GM18909 (cell line): ENCODE measurements around the gene PSMG2.

Source experiments
- ATAC-seq: cut with Tn5 transposase; IDR thresholded peaks from one replicate; pipeline ENCODE4 v1.9.1; 2021; ENCODE audit warnings: mild to moderate bottlenecking; ENCODE audit not compliant: unreplicated experiment, poor library complexity

Gene PSMG2, protein sequence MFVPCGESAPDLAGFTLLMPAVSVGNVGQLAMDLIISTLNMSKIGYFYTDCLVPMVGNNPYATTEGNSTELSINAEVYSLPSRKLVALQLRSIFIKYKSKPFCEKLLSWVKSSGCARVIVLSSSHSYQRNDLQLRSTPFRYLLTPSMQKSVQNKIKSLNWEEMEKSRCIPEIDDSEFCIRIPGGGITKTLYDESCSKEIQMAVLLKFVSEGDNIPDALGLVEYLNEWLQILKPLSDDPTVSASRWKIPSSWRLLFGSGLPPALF

GRCh38 chr18:12702221-12703095 is at the start of gene PSMG2, which contains the start of gene CEP76:
PSMG2 (plus strand) TSS chr18:12703042; CDS start chr18:12703108, 66 bp downstream.
CEP76 (minus strand) TSS chr18:12702723; CDS start chr18:12702548, 175 bp downstream.
- peak; percentile 81 for ATAC-seq

GRCh38 chr18:12654971-12655370 is 47.9 kb upstream of the PSMG2 start:
- ATAC-seq = no peak

DNA sequence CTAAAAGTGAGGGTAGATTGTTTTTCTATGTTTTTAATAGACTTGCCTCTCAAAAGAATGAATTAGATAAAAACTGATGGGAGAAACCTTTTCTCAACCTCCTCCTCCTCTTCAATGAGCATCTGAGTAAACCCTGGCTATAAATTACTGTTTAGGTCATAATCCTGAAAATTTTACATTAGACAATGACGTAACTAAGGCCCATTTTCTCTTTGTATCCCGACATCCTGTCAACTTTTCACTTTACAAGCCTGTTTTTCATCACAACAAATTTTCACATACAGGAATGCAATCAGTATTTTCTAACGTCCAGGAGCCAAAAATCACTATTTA is 46.3 kb upstream of the PSMG2 start:
- no peak for ATAC-seq

GRCh38 chr18:12656938-12657683 is 45.7 kb upstream of the PSMG2 start:
- peak; percentile 44 for ATAC-seq

DNA sequence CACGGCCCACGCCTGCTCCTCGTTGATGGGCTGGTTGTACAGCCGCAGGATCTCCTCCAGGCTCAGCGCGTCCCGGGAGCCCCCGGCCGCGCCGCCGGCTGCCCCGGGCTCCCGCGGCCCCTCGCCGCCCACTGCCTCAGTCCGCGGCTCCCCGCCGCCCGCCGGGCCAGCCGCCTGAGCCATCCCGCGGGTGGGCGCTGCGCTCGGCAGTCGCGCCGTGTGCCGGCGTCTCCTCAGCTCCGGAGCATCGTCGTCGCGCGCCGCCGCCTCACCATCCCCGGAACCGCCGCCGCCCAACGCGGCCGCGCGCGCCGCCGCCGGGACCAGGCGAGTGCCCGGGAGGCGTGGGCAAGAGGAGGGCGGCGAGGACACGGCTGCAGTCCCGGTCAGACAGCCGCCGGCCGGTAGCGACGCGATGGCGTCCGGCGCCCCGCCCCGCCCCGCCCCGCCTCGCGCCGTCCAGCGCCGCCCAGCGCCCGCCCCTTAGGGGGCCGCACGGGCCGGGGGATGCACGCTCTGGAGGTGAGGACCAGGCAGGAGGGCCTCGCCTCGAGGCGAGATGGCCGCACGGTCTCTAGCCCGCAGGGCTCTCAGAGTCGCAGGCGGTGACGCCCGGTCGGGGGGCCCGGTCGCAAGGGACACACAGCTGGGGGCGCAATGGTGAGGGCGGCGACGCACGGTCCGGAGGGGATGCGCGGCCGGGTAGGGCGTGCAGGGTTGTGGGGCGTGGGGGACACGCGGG is 45.0 kb upstream of the PSMG2 start, which contains the start of gene SPIRE1:
Gene SPIRE1 (minus strand): TSS at position 424 of the 742 bp plus-strand sequence. CDS start 241 bp downstream, at position 183.
- ATAC-seq = peak; percentile 75

DNA sequence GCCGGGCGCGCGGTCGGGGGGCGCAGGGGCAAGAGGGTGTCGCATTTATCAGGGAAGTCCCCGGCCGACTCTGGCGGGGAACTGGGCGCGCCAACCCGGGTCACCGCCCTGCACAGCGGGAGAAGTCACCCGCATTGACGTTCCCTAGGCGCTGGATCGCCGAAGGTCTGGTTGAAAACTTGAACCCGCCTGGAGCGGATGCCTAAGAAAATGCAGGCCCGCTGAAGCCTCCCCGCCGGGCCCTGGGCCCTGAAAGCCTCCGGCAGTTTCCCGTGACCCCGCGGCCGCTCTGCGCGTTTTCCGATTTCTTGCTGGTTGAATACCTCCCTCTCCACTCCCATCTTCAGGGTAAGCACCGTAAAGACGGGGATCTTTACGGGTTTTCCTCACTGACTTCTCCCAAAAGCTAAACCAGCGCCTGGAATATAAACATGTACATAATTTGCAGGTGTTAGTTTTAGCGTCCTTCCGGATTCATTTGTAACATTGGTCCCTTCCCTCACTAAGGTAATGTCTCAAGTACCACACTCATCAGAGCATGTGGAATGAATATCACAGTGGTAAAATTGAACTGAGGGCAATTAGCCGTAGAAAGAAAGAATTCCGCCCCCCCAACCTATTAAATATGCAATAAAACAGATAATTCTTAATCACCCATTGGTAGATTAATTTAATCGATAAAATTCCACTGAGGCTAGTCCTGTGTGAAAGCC is 44.3 kb upstream of the PSMG2 start:
- ATAC-seq = no peak

DNA sequence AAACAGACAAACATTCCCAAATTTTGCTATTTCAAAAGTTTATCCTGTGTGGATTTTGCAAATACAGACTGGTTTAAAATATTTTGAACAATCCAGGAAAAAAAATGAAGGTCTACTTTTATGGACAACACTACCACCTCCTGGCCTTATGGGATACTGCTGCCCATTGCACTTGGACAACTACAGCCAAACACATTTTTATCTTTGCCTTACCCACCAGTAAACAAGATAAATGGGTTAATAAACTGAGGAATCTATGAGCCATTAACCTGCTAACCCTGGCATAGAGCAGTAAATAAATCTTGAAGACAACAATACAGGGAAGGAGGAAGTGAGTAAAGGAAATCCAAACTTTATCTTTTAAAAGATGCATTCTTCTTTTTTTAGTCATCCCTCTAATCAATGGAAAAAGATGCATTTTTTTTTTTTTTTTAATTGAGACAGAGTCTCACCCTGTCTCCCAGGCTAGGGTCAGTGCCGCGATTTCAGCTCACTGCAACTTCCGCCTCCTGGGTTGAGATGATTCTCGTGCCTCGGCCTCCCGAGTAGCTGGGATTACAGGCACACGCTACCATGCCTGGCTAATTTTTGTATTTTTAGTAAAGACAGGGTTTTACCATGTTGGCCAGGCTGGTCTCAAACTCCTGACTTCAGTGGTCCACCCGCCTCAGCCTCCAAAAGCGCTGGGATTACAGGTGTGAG is 42.8 kb upstream of the PSMG2 start:
- no peak for ATAC-seq

GRCh38 chr18:12668041-12668440 is 34.8 kb upstream of the PSMG2 start:
- no peak for ATAC-seq

GRCh38 chr18:12679183-12679786 is 23.6 kb upstream of the PSMG2 start:
- no peak for ATAC-seq

GRCh38 chr18:12686100-12686499 is 16.7 kb upstream of the PSMG2 start:
- no peak for ATAC-seq

DNA sequence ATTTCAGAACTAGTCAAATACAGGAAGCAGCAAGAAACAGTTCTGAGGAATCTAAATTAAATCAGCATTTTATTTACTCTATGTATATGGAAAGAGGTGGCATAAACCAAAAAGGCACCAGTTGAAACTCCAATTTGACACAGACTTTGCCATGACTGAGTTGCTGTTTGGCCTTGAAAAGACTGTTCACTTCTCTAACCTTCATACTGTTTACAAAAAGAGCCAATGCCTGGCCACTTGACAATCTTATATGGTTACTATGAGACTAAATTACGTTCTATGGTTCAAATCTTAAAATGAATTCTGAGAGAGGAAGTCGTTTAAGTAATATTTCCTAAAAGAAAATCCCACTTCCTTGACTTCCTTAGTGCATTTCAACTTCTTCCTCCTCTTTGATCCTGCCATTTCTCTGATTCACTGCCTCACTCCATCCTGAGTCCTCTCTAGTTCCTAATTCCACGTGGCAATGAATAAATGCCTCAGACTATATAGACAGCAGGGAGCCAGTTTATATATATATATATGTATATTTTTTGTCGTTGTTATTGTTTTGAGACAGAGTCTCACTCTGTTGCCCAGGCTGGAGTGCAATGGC is 13.5 kb upstream of the PSMG2 start:
- ATAC-seq = no peak

GRCh38 chr18:12692206-12692605 is 10.6 kb upstream of the PSMG2 start:
- ATAC-seq = no peak

- ATAC-seq = no peak
These were observed 8.8 kb upstream of the PSMG2 start for GRCh38 chr18:12694032-12694431.

GRCh38 chr18:12699747-12700146 is 3.1 kb upstream of the PSMG2 start:
- no peak for ATAC-seq

- ATAC-seq = no peak
These were observed 1.7 kb upstream of the PSMG2 start for GRCh38 chr18:12701161-12701560.

- no peak for ATAC-seq
These were observed 290 bp downstream of the PSMG2 start for GRCh38 chr18:12703096-12703567.

GRCh38 chr18:12703664-12704063 is 822 bp downstream of the PSMG2 start:
- ATAC-seq = no peak

DNA sequence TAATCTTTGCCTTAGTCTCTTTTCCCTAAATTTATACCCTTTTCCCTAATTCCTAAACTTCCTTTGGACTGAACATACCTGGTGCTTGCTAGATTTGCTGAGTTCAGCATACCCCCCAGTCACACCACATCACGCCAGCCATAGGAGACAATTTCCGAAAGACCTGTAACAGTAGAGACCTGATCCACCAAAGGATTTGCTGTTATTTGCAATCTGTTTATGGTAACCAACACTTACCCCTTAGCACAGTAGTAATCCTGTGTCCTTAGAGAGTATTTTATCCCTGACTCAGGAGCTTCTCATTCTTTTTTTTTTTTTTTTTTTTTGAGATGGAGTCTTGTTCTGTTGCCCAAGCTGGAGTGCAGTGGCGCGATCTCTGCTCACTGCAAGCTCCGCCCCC is 8.6 kb downstream of the PSMG2 start:
- ATAC-seq = no peak
